GM18519 (cell line): Measurements from ENCODE around the gene PRR5L.
A peak's percentile ranks its signal among the peaks of the same experiment; 100 is the strongest.

Experiments
- ATAC-seq: cut with Tn5 transposase; IDR thresholded peaks from one replicate; pipeline ENCODE4 v1.9.1; 2021; ENCODE audit warnings: mild to moderate bottlenecking, moderate library complexity; ENCODE audit not compliant: unreplicated experiment, low FRiP score

PRR5L gene

GRCh38 chr11:36354221-36355003, 58.3 kb downstream of the PRR5L start:
- ATAC-seq = peak; percentile 90

- peak; percentile 42 for ATAC-seq
Measured at GRCh38 chr11:36356201-36356600, 60.1 kb downstream of the PRR5L start.

GRCh38 chr11:36357831-36358230, 61.7 kb downstream of the PRR5L start:
- no peak for ATAC-seq

DNA sequence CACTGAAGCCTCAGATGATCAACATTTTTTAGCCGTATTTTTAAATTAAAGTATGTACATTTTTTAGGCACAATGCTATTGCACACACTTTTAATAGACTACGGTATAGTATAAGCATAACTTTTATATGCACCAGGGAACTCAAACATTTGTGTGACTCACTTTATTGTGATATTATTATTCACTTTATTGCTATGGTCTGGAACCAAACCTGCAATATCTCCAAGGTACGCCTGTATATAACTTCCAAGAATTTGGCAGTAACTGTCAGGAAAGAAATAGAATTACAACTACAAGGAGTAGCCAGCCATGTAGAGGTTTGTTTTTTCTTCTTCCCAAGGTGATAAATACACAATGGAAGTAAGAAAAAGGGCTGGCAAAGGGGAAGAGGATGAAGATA, 62.3 kb downstream of the PRR5L start:
- ATAC-seq = no peak

DNA sequence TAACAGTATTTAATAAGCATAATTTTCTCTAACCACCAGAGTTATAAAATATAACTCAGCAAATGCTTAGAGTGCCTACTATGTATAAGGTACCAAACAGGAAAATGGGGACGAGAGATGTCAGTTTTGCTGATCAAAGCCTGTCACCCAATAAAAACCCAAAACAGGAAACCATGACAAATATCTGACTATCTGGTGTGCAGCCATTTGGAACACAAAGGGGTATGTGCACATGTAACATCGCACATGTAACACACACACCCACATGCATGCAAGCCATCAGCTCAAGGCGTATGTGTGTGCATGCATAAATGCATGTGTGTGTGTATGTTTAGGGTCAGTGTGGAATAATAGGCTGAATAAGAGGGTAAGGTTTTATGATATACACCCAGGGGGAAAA, 64.2 kb downstream of the PRR5L start:
- ATAC-seq = no peak

- ATAC-seq = no peak
Measured at GRCh38 chr11:36360826-36361415, 64.8 kb downstream of the PRR5L start.

GRCh38 chr11:36361472-36361871, 65.4 kb downstream of the PRR5L start:
- no peak for ATAC-seq

- ATAC-seq = no peak
Measured at GRCh38 chr11:36361901-36362391, 65.9 kb downstream of the PRR5L start.

- ATAC-seq = no peak
Measured at GRCh38 chr11:36362902-36363301, 66.8 kb downstream of the PRR5L start.

DNA sequence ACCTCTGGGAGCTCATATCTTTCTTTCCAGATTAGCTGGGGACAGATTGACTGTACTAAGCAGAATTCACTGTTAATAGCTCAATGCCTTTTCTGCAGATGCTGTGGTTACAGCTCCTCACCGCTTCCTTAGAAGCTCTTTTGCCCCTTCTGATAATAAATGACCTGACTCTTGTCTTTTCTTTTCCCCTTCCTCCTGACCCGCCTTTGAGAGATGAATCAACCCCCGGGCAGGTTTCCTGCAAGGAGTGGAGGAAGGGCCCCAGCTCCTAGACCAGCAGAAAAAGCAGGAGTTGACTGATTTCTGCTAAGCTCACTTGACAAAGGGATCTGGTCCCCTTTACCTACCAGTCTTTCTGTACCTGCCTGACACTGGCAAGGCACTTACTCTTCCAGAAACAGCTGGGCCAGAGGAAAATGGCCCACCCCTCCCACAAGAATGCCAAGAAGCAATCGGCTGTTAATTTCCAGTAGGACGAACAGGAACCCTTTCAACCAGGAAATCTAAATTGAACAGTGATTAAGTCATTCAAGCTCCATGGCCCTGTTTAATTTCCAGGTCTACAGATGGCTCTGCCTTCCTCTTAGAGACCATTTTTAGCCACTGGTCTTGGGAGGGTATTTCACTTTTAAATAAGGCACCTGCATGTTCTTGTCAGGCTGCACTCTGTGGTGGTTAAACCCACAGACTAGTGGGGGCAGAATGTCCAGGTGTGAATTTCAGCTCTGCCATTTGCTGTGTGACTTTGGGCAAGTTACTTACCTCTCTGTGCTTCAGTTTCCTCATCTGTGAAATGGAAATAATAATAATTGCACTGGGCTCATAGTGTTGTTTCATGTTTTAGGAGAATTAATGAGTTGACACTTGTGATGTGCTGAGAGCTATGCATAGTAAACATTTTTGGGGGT, 67.5 kb downstream of the PRR5L start:
- ATAC-seq = no peak

GRCh38 chr11:36364551-36365325, 68.7 kb downstream of the PRR5L start:
- no peak for ATAC-seq

DNA sequence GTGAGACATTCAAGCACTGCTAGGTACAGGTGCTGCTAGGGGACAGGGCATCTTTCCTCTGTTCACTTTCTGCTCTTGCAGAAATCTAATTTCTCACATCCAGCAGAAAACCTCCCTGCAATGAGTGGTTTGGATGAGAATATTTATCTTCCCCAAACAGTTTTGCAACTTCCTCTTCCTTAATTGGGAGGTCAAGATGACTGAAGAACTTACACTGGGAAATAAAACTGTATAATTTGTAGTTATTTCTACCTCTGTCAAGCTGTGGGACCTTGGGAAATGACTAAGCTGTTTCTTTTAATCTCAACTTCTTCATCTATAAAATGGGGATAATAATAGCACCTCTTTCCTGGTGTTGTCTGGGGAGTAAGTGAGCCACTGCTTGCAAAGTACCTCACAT, 69.8 kb downstream of the PRR5L start:
- ATAC-seq = no peak

DNA sequence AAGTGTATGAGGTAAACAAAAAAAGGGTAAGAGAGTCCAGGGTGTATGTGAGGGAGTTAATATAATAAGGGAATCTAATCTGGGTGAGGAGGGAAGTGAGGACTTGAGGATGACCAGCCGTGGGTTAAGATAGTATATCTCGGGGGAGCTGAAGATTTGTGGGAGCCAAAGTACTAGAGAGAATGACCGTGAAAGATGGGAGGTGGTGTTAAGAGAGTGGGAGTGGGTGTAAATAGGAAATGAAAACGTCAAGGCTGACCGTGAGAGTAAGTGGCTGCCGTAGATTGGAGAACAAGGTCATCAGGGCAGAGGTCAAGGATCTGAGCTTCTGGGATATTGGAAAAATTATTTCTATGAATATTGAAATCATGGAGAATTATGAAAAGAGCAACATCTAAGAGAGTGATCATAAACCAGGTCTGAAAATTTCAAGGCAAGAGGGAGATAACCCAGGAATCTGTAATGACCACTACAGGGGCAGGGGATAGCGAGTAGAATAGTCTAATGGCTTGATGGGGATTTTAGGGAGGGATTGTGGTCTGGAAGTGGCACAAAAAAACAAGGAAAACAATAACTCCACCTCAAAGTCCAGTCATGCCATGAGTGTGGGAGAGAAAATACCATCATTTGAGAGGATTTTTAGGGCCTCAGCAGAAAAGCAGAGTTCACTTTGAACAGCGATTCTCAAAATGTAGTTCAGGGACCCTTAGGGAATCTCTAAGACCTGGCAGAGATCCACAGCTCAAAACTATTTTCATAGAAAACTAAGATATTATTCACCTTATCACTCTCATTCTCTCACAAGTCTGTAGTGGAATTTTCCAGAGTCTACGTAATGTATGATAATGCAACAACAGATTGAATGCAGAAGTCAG, 72.0 kb downstream of the PRR5L start:
- no peak for ATAC-seq

GRCh38 chr11:36371181-36371580, 75.1 kb downstream of the PRR5L start:
- no peak for ATAC-seq

DNA sequence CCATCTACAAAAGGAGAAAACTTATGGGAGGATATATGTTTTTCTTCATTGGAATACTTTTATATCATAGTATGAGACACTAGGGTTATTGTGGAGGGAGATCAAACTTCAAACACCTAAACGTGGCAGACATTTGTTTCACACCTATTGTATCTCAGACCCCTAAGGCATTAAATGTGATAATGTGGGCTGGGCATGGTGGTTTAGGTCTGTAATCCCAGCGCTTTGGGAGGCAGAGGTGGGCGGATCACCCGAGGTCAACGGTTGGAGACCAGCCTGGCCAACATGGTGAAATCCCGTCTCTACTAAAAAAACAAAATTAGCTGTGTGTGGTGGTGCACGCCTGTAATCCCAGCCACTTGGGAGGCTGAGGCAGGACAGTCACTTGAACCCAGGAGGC, 75.5 kb downstream of the PRR5L start:
- ATAC-seq = no peak

DNA sequence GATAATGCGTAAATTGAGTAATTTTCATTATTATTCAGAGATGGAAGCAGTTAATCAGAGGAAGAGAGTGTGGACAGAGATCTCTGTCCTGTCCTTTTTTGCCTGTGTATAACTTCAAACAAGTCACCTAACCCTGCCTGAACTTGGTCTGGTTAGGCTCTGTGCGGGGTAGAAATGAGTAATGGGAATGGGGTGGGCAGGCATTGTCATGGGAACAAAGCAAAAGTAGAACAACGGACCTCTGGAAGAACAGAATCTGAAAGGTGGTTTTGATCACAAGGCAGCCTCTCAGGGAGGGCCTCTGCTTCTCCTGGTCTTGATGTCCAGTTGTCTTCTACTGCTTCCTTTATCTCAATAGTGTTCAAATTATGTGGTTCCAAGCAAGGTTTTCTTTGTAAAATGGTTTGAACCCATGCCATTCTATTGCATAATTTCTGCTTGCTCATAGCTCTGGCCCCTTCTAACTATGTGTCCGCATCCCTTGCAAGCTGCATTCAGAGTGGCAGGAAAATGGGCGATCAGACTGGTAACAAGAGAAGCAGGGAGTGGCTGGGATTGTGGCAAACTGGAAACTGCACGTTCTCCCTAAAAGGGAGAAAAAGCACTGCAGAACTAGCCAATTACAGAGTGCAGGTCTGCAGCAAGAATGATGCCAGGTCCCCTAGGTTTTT, 76.1 kb downstream of the PRR5L start:
- ATAC-seq = no peak

GRCh38 chr11:36373016-36374010, 77.2 kb downstream of the PRR5L start:
- no peak for ATAC-seq

DNA sequence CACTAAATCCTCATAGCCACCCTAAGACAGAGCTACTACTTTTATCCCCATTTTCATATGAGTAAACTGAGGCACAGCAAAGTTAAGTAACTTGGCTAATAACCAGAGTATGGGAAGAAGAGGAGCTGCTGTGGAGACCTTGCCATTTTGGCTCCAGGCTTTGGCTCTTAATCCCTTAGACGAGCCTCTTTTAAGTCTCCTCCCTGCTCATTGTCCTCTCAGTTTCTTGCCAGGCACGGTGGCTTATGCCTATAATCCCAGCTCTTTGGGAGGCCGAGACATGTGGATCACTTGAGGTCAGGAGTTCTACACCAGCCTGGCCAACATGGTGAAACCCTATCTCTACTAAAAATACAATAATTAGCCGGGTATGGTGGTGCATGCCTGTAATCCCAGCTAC, 78.6 kb downstream of the PRR5L start:
- no peak for ATAC-seq
